K562 (cell line): ENCODE data around the gene SHH. TPM values are rescaled to one million over a fixed set of nuclear protein-coding genes. Genes with fewer than 3 reads are reported as not detected.

Experiments used
- ATAC-seq: fragments of 200-7000 bp; cut with Tn5 transposase; 3 replicates; pipeline ENCODE4 v1.9.1; 2020; ENCODE audit warnings: moderate library complexity
- BruUV-seq: library from RNA; stranded (reverse); fragments of 400-500 nt; replicated peaks from 2 replicates; lab custom pipeline; 2021; lab: Mats Ljungman, UMichigan
- CTCF ChIA-PET: fragments of 300-600 bp; formaldehyde crosslinking; extraction: SDS; loops from one replicate; lab custom pipeline; 2021; ENCODE audit warnings: low intra/inter-chr PET ratio; lab: Yijun Ruan, JAX
- POLR2A ChIA-PET: fragments of 300-600, 350-650 bp; sonication (Branson Sonifier 250); formaldehyde crosslinking; extraction: SDS; loops from one replicate; lab custom pipeline; 2021; ENCODE audit warnings: antibody characterized with exemption, inconsistent platforms; lab: Yijun Ruan, JAX
- DNase-seq, 4 experiments: peaks; one replicate each; pipeline versions ENCODE4 v3.0.0 to v3.0.0-alpha.2; 2011 to 2018; ENCODE audit warnings: low spot score in 3 of 4, mixed read lengths in 3 of 4; ENCODE audit errors: extremely low read depth in 1 of 4
- FAIRE-seq: peaks from 2 replicates; lab custom pipeline; 2011; peaks lifted over from hg19 to GRCh38; lab: Jason Lieb, UNC
- H2AFZ ChIP-seq: 2 replicates; pipeline ENCODE4 v1.6.0; 2011; ENCODE audit warnings: low read depth, low read length, control low read depth, inconsistent platforms
- H3K27ac ChIP-seq: fragments of 200-600 bp; 3 replicates; pipeline ENCODE4 v1.8.0; 2011; ENCODE audit warnings: low read depth, mild to moderate bottlenecking, control low read depth, inconsistent platforms, low read length, moderate library complexity, mixed read lengths; ENCODE audit errors: extremely low read depth
- H3K27me3 ChIP-seq, 2 experiments: fragments of 300-600 bp in 1 of 2; 2 replicates in 1 of 2; 3 replicates in 1 of 2; pipeline versions ENCODE4 v1.6.0 to v1.8.0; 2011; ENCODE audit warnings: inconsistent platforms in 2 of 2, low read length in 2 of 2, mild to moderate bottlenecking in 1 of 2, mixed read lengths in 1 of 2, moderate library complexity in 1 of 2; ENCODE audit not compliant: control insufficient read depth in 2 of 2, insufficient read depth in 2 of 2
- H3K36me3 ChIP-seq: fragments of 300-600 bp; 3 replicates; pipeline ENCODE4 v1.8.0; 2011; ENCODE audit warnings: mild to moderate bottlenecking, low read length, inconsistent platforms; ENCODE audit not compliant: control insufficient read depth, insufficient read depth
- H3K4me1 ChIP-seq, 2 experiments: fragments of 200-600 bp in 1 of 2; replicated peaks in 1 of 2; 2 replicates in 1 of 2; 3 replicates in 1 of 2; pipeline versions ENCODE4 v1.5.1 to v1.8.0; 2011; ENCODE audit warnings: inconsistent platforms in 2 of 2, low read length in 2 of 2, mild to moderate bottlenecking in 1 of 2, mixed read lengths in 1 of 2, moderate library complexity in 1 of 2; ENCODE audit not compliant: control insufficient read depth in 2 of 2, insufficient read depth in 2 of 2
- H3K4me2 ChIP-seq: 2 replicates; pipeline ENCODE4 v1.6.1; 2011; ENCODE audit warnings: low read length, control low read depth, inconsistent platforms, mixed read lengths; ENCODE audit not compliant: insufficient read depth
- H3K4me3 ChIP-seq: fragments of 200-600 bp; sonication (generic), shearing (Covaris generic); 2 replicates; pipeline ENCODE4 v1.5.1; 2016; ENCODE audit warnings: control low read depth, inconsistent platforms
- H3K79me2 ChIP-seq: fragments of 200-600 bp; 3 replicates; pipeline ENCODE4 v1.8.0; 2011; ENCODE audit warnings: low read length, inconsistent platforms; ENCODE audit not compliant: control insufficient read depth, insufficient read depth
- H3K9ac ChIP-seq, 2 experiments: 2 replicates each; pipeline versions ENCODE4 v1.6.0 to v1.6.1; 2011; ENCODE audit warnings: low read depth in 2 of 2, low read length in 2 of 2, control low read depth in 1 of 2, inconsistent platforms in 1 of 2, mild to moderate bottlenecking in 1 of 2, mixed read lengths in 1 of 2; ENCODE audit not compliant: insufficient read depth in 1 of 2
- H3K9me1 ChIP-seq: one replicate; pipeline ENCODE4 v1.6.0; 2011; ENCODE audit warnings: inconsistent platforms, mild to moderate bottlenecking, low read length, moderate library complexity; ENCODE audit not compliant: control insufficient read depth, insufficient read depth
- H3K9me3 ChIP-seq: replicated peaks from 2 replicates; pipeline ENCODE4 v1.5.1; 2011; ENCODE audit warnings: low read depth, low read length, inconsistent platforms; ENCODE audit not compliant: control insufficient read depth, insufficient read depth
- H4K20me1 ChIP-seq: replicated peaks from 2 replicates; pipeline ENCODE4 v1.6.1; 2011; ENCODE audit warnings: low read length, inconsistent platforms, mixed read lengths; ENCODE audit not compliant: control insufficient read depth, insufficient read depth
- AFF1 ChIP-seq, 2 experiments: fragments of 450-650 bp; IDR thresholded peaks; 2 replicates each; pipeline ENCODE4 v1.6.1; 2018; ENCODE audit warnings: mild to moderate bottlenecking in 2 of 2, low read depth in 1 of 2; ENCODE audit not compliant: partially characterized antibody in 2 of 2
- CBX2 ChIP-seq: fragments of 200-600 bp; sonication (generic); IDR thresholded peaks from one replicate; pipeline ENCODE4 v1.6.1; 2012; ENCODE audit warnings: mild to moderate bottlenecking, low read length, inconsistent platforms; ENCODE audit not compliant: insufficient read depth, poor library complexity, severe bottlenecking
- ELK3 ChIP-seq: fragments of 450-650 bp; formaldehyde crosslinking; IDR thresholded peaks from 2 replicates; pipeline ENCODE4 v1.4.0; 2020; ENCODE audit warnings: mild to moderate bottlenecking
- MCM3 ChIP-seq: fragments of 450-650 bp; IDR thresholded peaks from 2 replicates; pipeline ENCODE4 v1.6.1; 2016
- MITF ChIP-seq: IDR thresholded peaks from 2 replicates; pipeline ENCODE4 v1.6.1; 2014; ENCODE audit warnings: antibody characterized with exemption
- NFIX ChIP-seq: fragments of 250-450 bp; sonication (Bioruptor Pico); IDR thresholded peaks from 2 replicates; pipeline ENCODE4 v1.4.0; 2020; ENCODE audit warnings: low read depth, mild to moderate bottlenecking, moderate library complexity
- RNF219 ChIP-seq: fragments of 250-450 bp; sonication (Bioruptor Pico); IDR thresholded peaks from 2 replicates; pipeline ENCODE4 v1.5.0; 2022; ENCODE audit warnings: mild to moderate bottlenecking
- SMAD4 ChIP-seq: fragments of 250-450 bp; sonication (Bioruptor Pico); conservative IDR thresholded peaks from 2 replicates; pipeline ENCODE4 v1.8.0; 2021; ENCODE audit warnings: inconsistent platforms, mild to moderate bottlenecking, moderate library complexity
- UBTF ChIP-seq, 2 experiments: IDR thresholded peaks; 2 replicates each; pipeline ENCODE4 v1.6.1; 2012; ENCODE audit warnings: improper control_type of control experiment in 2 of 2, low read depth in 2 of 2, low read length in 2 of 2, borderline replicate concordance in 1 of 2
- WGBS: fragments of 100-300 bp; shearing (Covaris generic); methylation state at CpG from one replicate; pipeline ENCODE4 v1.1.6; 2016; ENCODE audit warnings: low coverage, mixed read lengths; ENCODE audit not compliant: insufficient coverage; ENCODE audit errors: missing lambda C conversion rate; 5-methylcytosine and 5-hydroxymethylcytosine counted together
- in situ Hi-C: fragments of 300-500 bp; cut with MboI; formaldehyde crosslinking; loops from 4 replicates; pipeline ENCODE4 v1.15.0; 2018; ENCODE audit warnings: inconsistent platforms, mixed read lengths
- intact Hi-C: fragments of 100-400 bp; cut with micrococcal nuclease; formaldehyde crosslinking; loops from 2 replicates; pipeline ENCODE4 v1.14.2; 2022
- polyA plus RNA-seq, 8 experiments: library from polyadenylated mRNA; depleted of rRNA in 4 of 8; stranded (reverse) in 5 of 8; unstranded in 3 of 8; fragments of >200 nt; fragmentation: Nextera tagmentation in 2 of 8; fragmentation: Illumina TruSeq in 1 of 8; extraction: Ambion mirVana in 2 of 8; extraction: Trizol in 1 of 8; gene quantifications; 2 replicates each; pipeline versions ENCODE4 v1.2.1 to v1.2.3, GENCODE V29; 2011 to 2014; ENCODE audit warnings: inconsistent platforms in 1 of 8, missing spikeins in 1 of 8
- total RNA-seq, 7 experiments: library from RNA; depleted of rRNA in 6 of 7; stranded (reverse); fragments of >200 nt in 6 of 7; fragmentation: Illumina TruSeq in 2 of 7; extraction: Trizol in 2 of 7; gene quantifications; 2 replicates each; pipeline versions ENCODE4 v1.2.1 to v1.2.3, GENCODE V29; 2011 to 2021; ENCODE audit warnings: low replicate concordance in 1 of 7

Gene SHH
- total and polyA plus RNA-seq, 9 of the 15 experiments (the other 6 are each of a cell fraction or from before 2014, with no cell fraction given): 0.09 TPM; not detected in 8

- ChIA-PET CTCF (no interaction called here), POLR2A (interaction anchor here (1.3 kb wide), 1 partner anchor 10 kb away, joined by 3 read pairs; no protein-coding TSS in a partner anchor)
- no peak overlapping the region for H2AFZ ChIP-seq
- no peaks in the 10 kb centered on the region for H3K79me2 ChIP-seq
- FAIRE-seq (no peak), DNase-seq (no peak), ATAC-seq (no peak)
- no TSS peak for BruUV-seq
- H3K36me3 ChIP-seq: no peaks in the 10 kb centered on the region
- peaks cover 69 to 85% of the 10 kb centered on the region in 2 experiments for H3K27me3 ChIP-seq
- no peaks in the 10 kb centered on the region; a peak in 1 of 5 replicates for H3K4me1 ChIP-seq
- no peak overlapping the region for H3K4me3 ChIP-seq
- in situ Hi-C loops (no loop called here), intact Hi-C loops (no loop called here)
- no peaks in the 10 kb centered on the region for H3K9me1 ChIP-seq
- H3K9ac ChIP-seq: no peak overlapping the region
- WGBS: 2% methylated on average over 17 of the region's 17 CpGs
- H3K9me3 ChIP-seq: no peaks in the 10 kb centered on the region
- 0 out of 2 replicates have a peak, but pooled peaks cover 6% of the 10 kb centered on the region for H4K20me1 ChIP-seq
- H3K4me2 ChIP-seq: no peak overlapping the region
- H3K27ac ChIP-seq: no peak overlapping the region
- TF ChIP-seq UBTF (IDR thresholded peaks at IDR 0.05; ENCODE audit: borderline replicate concordance in 1 of 2, low read depth in 2 of 2, low read length in 2 of 2) (no peak), RNF219 (CRISPR knock-in tag) (no peak), ELK3 (CRISPR knock-in tag) (no peak), AFF1 (IDR thresholded peaks at IDR 0.05; ENCODE audit: low read depth in 1 of 2, partially characterized antibody in 2 of 2) (no peak), MITF (no peak), NFIX (CRISPR knock-in tag) (no peak), CBX2 (no peak), MCM3 (no peak), SMAD4 (CRISPR knock-in tag) (no peak)
Measured at GRCh38 chr7:155824227-155824886, 12.1 kb upstream of the SHH start.
